ENCODE data around the gene COPE. TPM values are rescaled to one million over a fixed set of nuclear protein-coding genes. Genes with fewer than 3 reads are reported as not detected.

COPE gene
- total and polyA plus RNA-seq, 4 donors: 94.1 to 365 (median 275) TPM

- no peaks in the 10 kb centered on the region for H3K9me3 ChIP-seq (ENCODE audit: control insufficient read depth in 4 of 4, insufficient read depth in 3 of 4, low read length in 3 of 4)
- no peak overlapping the region for H3K4me3 ChIP-seq
- no peak for TF ChIP-seq CTCF (IDR thresholded peaks at IDR 0.05; ENCODE audit: control extremely low read depth, extremely low read depth)
- ATAC-seq (ENCODE audit: insufficient read depth, low FRiP score) (no peak), DNase-seq (no peak)
- peaks cover 0 to 11% (median 0%) of the 10 kb centered on the region in 5 donors for H3K4me1 ChIP-seq (ENCODE audit: control insufficient read depth in 5 of 5, insufficient read depth in 5 of 5, low read length in 5 of 5)
- no peak overlapping the region for H3K9ac ChIP-seq (ENCODE audit: insufficient read depth in 1 of 2, low read length in 2 of 2)
- peaks cover 17 to 89% (median 64%) of the 10 kb centered on the region in 4 donors for H3K36me3 ChIP-seq (ENCODE audit: control insufficient read depth in 4 of 4, insufficient read depth in 4 of 4, low read length in 4 of 4)
- H3K27ac ChIP-seq (ENCODE audit: low read depth in 1 of 2, low read length in 1 of 2): no peak overlapping the region
- H3K27me3 ChIP-seq (ENCODE audit: control insufficient read depth in 3 of 3, insufficient read depth in 3 of 3, low read length in 2 of 3): no peaks in the 10 kb centered on the region
- 93 to 95% methylated on average over 17 of the region's 17 CpGs for WGBS, 2 donors
Observed at GRCh38 chr19:18860725-18861124, 58.5 kb downstream of the COPE start.

- peaks cover 0 to 11% (median 0%) of the 10 kb centered on the region in 5 donors for H3K4me1 ChIP-seq (ENCODE audit: control insufficient read depth in 5 of 5, insufficient read depth in 5 of 5, low read length in 5 of 5)
- H3K36me3 ChIP-seq (ENCODE audit: control insufficient read depth in 4 of 4, insufficient read depth in 4 of 4, low read length in 4 of 4): peaks cover 18 to 89% (median 65%) of the 10 kb centered on the region in 4 donors
- ATAC-seq (ENCODE audit: insufficient read depth, low FRiP score): no peak
- no peak overlapping the region for H3K9ac ChIP-seq (ENCODE audit: insufficient read depth in 1 of 2, low read length in 2 of 2)
- TF ChIP-seq CTCF (IDR thresholded peaks at IDR 0.05; ENCODE audit: control extremely low read depth, extremely low read depth): no peak
- H3K4me3 ChIP-seq: no peak overlapping the region
- H3K27me3 ChIP-seq (ENCODE audit: control insufficient read depth in 3 of 3, insufficient read depth in 3 of 3, low read length in 2 of 3): no peaks in the 10 kb centered on the region
- 73 to 93% methylated on average over 11 of the region's 11 CpGs for WGBS, 2 donors
- no peak overlapping the region for H3K27ac ChIP-seq (ENCODE audit: low read depth in 1 of 2, low read length in 1 of 2)
- no peaks in the 10 kb centered on the region for H3K9me3 ChIP-seq (ENCODE audit: control insufficient read depth in 4 of 4, insufficient read depth in 3 of 4, low read length in 3 of 4)
- no peak for DNase-seq
Observed at GRCh38 chr19:18860302-18860700, 58.9 kb downstream of the COPE start.

- ATAC-seq (ENCODE audit: insufficient read depth, low FRiP score): no peak
- H3K9ac ChIP-seq (ENCODE audit: insufficient read depth in 1 of 2, low read length in 2 of 2): no peak overlapping the region
- no peaks in the 10 kb centered on the region for H3K27me3 ChIP-seq (ENCODE audit: control insufficient read depth in 3 of 3, insufficient read depth in 3 of 3, low read length in 2 of 3)
- peak; percentile 52 to 83 (median 62) for DNase-seq
- H3K4me3 ChIP-seq: no peak overlapping the region
- H3K4me1 ChIP-seq (ENCODE audit: control insufficient read depth in 5 of 5, insufficient read depth in 5 of 5, low read length in 5 of 5): peaks cover 0 to 11% (median 0%) of the 10 kb centered on the region in 5 donors
- no peak overlapping the region for H3K27ac ChIP-seq (ENCODE audit: low read depth in 1 of 2, low read length in 1 of 2)
- WGBS, 2 donors: 73 to 82% methylated on average over 11 to 12 of the region's 12 CpGs
- TF ChIP-seq CTCF (IDR thresholded peaks at IDR 0.05; ENCODE audit: control extremely low read depth, extremely low read depth): no peak
- H3K9me3 ChIP-seq (ENCODE audit: control insufficient read depth in 4 of 4, insufficient read depth in 3 of 4, low read length in 3 of 4): no peaks in the 10 kb centered on the region
- peaks cover 18 to 89% (median 65%) of the 10 kb centered on the region in 4 donors for H3K36me3 ChIP-seq (ENCODE audit: control insufficient read depth in 4 of 4, insufficient read depth in 4 of 4, low read length in 4 of 4)
Observed at GRCh38 chr19:18859676-18860301, 59.4 kb downstream of the COPE start.
